SJCRH30 (cell line): ENCODE results near the gene ADAMTS16. TPM values are rescaled to one million over a fixed set of nuclear protein-coding genes. Genes with fewer than 3 reads are reported as not detected.

Source experiments
- DNase-seq, 2 experiments: peaks; one replicate each; pipeline ENCODE4 v3.0.0-alpha.2; 2015 to 2020
- H3K27ac ChIP-seq: fragments of 250-450 bp; sonication (Bioruptor Pico); 2 replicates; pipeline ENCODE4 v1.5.1; 2020; ENCODE audit warnings: mild to moderate bottlenecking, moderate library complexity
- H3K27me3 ChIP-seq: fragments of 250-450 bp; sonication (Bioruptor Pico); 2 replicates; pipeline ENCODE4 v1.5.1; 2020; ENCODE audit warnings: mild to moderate bottlenecking, moderate library complexity
- H3K36me3 ChIP-seq: fragments of 250-450 bp; sonication (Bioruptor Pico); 2 replicates; pipeline ENCODE4 v1.5.1; 2020; ENCODE audit warnings: mild to moderate bottlenecking, moderate library complexity
- H3K4me1 ChIP-seq: fragments of 250-450 bp; sonication (Bioruptor Pico); 2 replicates; pipeline ENCODE4 v1.5.1; 2020; ENCODE audit warnings: mild to moderate bottlenecking, moderate library complexity
- H3K4me3 ChIP-seq: fragments of 250-450 bp; sonication (Bioruptor Pico); 2 replicates; pipeline ENCODE4 v1.5.1; 2020; ENCODE audit warnings: mild to moderate bottlenecking, moderate library complexity
- H3K9me3 ChIP-seq: fragments of 250-450 bp; sonication (Bioruptor Pico); replicated peaks from 2 replicates; pipeline ENCODE4 v1.5.1; 2020; ENCODE audit warnings: mild to moderate bottlenecking, moderate library complexity
- total RNA-seq: library from RNA; depleted of rRNA; stranded (reverse); fragments of >200 nt; shearing (Covaris generic); gene quantifications from 2 replicates; pipeline ENCODE4 v1.2.3, GENCODE V29; 2014

Gene ADAMTS16
- total RNA-seq, 1 experiment from 2014 or later: 0.71 TPM

DNA sequence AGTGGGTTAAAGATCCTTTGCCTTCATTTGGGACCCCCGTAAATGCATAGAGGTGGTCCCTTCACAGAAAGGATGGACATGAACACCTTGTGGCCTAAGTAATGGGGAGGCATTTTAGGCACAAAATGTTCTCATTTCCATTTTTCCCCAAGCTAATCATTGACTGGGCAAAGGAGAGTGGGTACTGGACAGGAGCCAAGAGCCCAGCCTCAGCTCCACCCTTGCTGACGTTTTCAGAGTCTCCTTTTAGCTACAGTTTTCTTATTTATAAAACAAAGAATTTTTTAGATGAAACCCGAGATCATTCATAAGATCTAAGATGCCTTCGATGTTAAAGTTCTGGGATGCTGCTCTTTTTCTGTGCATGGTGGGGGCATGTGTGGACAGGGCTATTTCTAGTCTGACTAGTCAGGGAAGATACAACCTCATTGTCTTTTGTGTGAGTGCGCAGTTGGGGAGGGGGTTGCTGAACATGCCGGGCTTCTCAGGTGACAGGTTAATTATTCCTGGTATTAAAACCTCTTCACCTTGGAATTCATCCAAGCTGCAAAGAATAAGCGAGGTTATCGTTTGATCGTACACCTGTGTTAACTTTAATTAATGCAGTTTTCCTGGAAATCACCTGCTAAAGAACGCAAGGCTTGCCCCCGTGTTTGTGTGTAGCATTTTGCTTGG, 48.4 kb downstream of the ADAMTS16 start:
- H3K27ac ChIP-seq: no peak overlapping the region
- no peaks in the 10 kb centered on the region for H3K4me1 ChIP-seq
- no peaks in the 10 kb centered on the region for H3K27me3 ChIP-seq
- no peaks in the 10 kb centered on the region for H3K9me3 ChIP-seq
- no peak overlapping the region for H3K4me3 ChIP-seq
- H3K36me3 ChIP-seq: no peaks in the 10 kb centered on the region
- no peak for DNase-seq

DNA sequence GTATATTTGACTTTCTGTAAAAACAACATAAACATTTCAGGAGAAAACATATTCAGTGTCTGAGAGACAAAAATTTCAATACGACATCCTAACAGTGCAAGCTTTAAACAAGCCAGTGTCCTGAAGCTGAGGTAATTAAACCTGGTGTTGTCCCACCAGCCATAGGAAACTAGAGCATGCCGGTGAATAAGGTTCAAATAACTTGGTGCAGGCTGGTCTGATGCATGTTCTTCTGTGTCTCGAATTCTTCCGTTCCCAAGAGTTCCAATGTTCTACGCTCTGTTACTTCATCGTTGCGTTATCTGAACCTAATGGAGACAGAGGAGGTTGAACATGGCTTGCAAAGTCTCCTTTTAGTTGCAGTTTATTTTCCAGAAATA, 48.9 kb downstream of the ADAMTS16 start:
- H3K4me3 ChIP-seq: no peak overlapping the region
- no peaks in the 10 kb centered on the region for H3K36me3 ChIP-seq
- no peak overlapping the region for H3K27ac ChIP-seq
- no peaks in the 10 kb centered on the region for H3K27me3 ChIP-seq
- H3K4me1 ChIP-seq: no peaks in the 10 kb centered on the region
- no peak for DNase-seq
- H3K9me3 ChIP-seq: no peaks in the 10 kb centered on the region

DNA sequence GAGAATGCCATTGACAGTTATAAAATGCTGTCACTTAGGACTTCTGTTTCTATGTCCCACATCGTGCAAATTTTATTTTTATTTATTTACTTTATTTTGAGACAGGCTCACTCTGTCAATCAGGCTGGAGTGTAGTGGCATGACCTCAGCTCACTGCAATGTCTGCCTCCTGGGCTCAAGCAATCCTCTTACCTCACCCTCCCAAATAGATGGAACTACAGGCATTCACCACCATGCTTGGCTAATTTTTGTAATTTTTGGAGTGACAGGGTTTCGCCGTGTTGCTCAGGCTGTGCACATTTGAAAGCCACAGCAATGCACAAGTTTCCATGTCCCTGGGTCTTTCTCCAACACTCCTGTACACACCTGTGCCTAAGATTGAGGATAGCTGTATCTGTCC, 51.8 kb downstream of the ADAMTS16 start:
- Histone ChIP-seq H3K27ac (no peak overlapping the region), H3K4me1 (no peaks in the 10 kb centered on the region), H3K27me3 (no peaks in the 10 kb centered on the region), H3K9me3 (no peaks in the 10 kb centered on the region), H3K4me3 (no peak overlapping the region), H3K36me3 (no peaks in the 10 kb centered on the region)
- no peak for DNase-seq

DNA sequence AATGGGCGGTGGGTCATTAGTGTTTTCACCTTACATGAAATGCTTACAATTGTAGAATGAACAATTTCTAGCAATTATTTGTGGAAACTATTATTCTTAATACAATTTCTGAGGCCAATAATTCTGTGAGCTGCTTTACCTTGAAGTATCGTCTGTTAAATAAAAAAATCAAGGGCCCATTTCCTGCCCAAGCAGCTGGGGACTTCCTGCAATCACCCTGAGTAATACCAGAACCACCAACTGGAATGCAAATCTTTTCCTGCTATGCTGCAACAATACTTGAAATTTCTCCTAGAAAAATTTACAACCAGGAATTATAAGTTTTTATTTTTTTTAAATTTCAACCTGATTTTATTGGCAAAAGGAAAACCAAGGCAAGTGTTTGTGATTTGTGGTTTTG, 52.6 kb downstream of the ADAMTS16 start:
- Histone ChIP-seq H3K4me3 (no peak overlapping the region), H3K36me3 (no peaks in the 10 kb centered on the region), H3K9me3 (no peaks in the 10 kb centered on the region), H3K27me3 (no peaks in the 10 kb centered on the region), H3K4me1 (no peaks in the 10 kb centered on the region), H3K27ac (no peak overlapping the region)
- DNase-seq: no peak

DNA sequence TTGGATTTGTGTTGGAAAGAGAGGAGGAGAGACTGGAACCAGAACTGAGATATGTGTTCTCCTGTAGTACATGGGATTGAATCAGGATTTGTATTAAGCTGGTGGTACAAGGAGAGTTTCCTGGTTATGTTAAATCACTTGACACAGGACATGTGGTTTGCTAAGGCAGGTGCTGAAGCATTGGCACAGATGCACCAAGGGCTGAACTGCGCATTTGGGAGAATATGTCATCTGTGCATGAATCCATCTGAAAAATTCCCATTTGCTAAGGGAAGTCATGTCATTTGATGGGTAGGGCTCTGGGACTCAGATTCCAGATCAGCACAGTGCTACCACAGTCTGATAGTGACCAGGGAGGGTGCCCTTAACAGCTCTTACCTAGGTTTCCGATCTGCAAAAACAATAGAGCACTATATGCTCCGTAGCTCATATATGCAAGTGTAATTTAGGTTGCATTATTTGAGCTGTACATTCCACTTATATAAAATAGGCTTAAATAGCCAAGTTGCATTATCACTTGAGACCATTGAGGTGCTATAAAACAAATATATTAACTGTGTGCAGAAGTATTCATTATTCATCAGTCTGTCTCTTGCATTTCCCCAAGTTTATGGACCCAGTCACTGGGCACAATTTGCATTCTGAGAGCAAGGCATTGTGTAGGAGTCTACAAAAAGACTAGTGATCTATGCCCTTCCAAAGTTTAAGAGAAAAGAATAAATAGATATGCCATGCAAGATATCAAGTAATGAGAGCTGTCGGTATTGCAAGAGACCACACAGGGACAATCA, 55.2 kb downstream of the ADAMTS16 start:
- peak in 1 of 2 experiments; percentile 38 for DNase-seq
- no peak overlapping the region for H3K27ac ChIP-seq
- H3K36me3 ChIP-seq: no peaks in the 10 kb centered on the region

DNA sequence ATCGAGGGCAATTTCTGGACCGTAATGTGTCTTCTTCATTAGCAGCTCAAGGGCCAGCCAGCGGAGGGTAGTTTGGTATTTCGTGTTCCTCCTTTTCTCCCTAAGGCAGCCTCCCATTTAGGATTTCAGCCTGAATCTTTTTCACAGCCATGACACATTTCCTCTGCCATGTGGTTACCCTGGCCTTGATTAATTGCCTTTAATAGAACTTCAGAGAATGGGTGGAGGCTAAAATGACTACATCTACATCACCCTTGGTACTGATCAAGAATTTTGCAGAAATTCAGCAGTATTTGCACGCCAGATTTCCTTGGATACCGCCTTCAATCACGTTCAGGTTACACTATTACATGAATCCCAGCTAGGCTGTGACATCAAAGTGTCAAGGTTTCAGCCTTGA, 58.0 kb downstream of the ADAMTS16 start:
- Histone ChIP-seq H3K9me3 (no peaks in the 10 kb centered on the region), H3K4me1 (no peaks in the 10 kb centered on the region), H3K27ac (no peak overlapping the region), H3K4me3 (no peak overlapping the region), H3K27me3 (no peaks in the 10 kb centered on the region), H3K36me3 (no peaks in the 10 kb centered on the region)
- DNase-seq: no peak

More for the DNA sequence above, 55.2 kb downstream of the ADAMTS16 start:
- no peaks in the 10 kb centered on the region for H3K4me1 ChIP-seq
- no peaks in the 10 kb centered on the region for H3K9me3 ChIP-seq
- no peaks in the 10 kb centered on the region for H3K27me3 ChIP-seq
- H3K4me3 ChIP-seq: no peak overlapping the region

DNA sequence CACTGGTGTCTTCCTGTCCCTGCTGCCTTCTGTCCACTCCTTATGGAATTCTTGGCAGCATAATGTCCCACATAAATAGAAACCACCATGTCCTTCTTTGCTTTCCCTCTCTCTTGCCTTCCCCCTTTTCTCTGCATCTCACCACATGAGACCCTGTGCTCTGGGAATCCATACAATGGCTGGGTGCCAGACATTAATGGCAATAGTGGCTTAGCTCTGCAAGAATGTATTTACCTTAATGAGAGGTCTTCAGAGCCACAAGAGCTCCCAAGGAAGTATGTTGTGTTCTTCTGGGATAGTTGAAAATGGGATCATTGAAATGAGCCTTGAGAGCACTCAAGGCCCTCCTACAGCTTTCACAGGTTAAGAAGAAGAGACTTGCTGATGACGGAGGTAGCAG, 58.7 kb downstream of the ADAMTS16 start:
- H3K9me3 ChIP-seq: no peaks in the 10 kb centered on the region
- no peak overlapping the region for H3K27ac ChIP-seq
- no peak overlapping the region for H3K4me3 ChIP-seq
- H3K36me3 ChIP-seq: no peaks in the 10 kb centered on the region
- no peaks in the 10 kb centered on the region for H3K27me3 ChIP-seq
- no peaks in the 10 kb centered on the region for H3K4me1 ChIP-seq
- DNase-seq: no peak

DNA sequence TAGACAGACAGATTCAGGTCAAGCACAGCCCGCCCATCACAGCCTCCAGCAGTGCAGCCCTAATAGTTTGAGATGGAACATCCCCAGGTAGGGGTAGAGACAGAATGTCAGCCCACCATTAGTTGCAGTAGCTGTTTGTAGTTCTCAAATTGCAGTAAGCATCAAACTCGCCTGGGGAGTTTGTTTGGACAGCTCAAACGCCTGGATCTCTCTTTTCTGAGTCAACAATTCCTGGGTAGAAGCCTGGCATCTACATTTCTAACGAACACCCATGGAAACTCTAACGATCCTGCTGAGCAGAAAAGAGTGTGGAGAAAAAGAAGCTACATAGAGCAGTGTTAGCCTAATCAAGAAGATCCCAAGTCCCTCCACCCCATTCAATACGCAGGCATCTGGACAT, 59.4 kb downstream of the ADAMTS16 start:
- DNase-seq: no peak

DNA sequence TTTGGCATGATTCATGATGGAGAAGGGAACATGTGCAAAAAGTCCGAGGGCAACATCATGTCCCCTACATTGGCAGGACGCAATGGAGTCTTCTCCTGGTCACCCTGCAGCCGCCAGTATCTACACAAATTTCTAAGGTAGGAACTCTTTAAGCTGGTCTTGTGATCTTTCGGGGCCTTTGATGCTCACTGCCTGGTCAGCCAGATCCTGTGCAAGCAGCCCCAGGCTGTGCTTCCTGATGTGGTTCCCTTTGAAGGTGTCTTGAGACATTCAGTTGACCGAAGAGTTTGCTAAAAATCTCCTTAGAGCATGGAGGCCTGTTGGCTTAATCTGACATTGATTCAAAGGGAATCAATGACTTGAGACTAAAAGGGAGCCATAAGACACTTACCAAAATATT, 60.0 kb downstream of the ADAMTS16 start:
- Histone ChIP-seq H3K27me3 (no peaks in the 10 kb centered on the region), H3K27ac (no peak overlapping the region), H3K4me3 (no peak overlapping the region), H3K36me3 (no peaks in the 10 kb centered on the region), H3K4me1 (no peaks in the 10 kb centered on the region), H3K9me3 (no peaks in the 10 kb centered on the region)
- DNase-seq: no peak

More for the DNA sequence above, 59.4 kb downstream of the ADAMTS16 start:
- no peaks in the 10 kb centered on the region for H3K27me3 ChIP-seq
- no peak overlapping the region for H3K4me3 ChIP-seq
- no peak overlapping the region for H3K27ac ChIP-seq
- H3K36me3 ChIP-seq: no peaks in the 10 kb centered on the region
- no peaks in the 10 kb centered on the region for H3K9me3 ChIP-seq
- no peaks in the 10 kb centered on the region for H3K4me1 ChIP-seq

DNA sequence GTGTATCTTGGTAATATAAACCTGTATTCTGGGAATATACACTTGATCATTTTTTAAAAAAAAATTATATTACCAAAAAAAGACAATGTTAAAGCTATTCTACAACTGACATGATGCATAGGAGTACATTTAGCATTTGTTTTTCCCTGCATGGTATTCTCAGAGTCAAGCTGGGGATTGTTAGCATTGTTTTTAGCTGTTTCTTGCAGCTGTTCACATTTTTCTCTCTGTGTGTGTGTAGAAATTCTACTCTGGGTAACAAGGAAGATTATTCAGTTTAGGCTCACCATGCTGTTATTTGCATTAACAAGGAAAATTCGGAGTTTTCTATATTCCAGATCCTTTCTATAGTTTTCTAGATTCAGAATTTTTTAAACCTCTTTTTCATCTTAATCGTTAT, 62.2 kb downstream of the ADAMTS16 start:
- peak in 1 of 2 experiments; percentile 16 for DNase-seq
- Histone ChIP-seq H3K27me3 (no peaks in the 10 kb centered on the region), H3K4me3 (no peak overlapping the region), H3K27ac (no peak overlapping the region), H3K36me3 (no peaks in the 10 kb centered on the region), H3K4me1 (no peaks in the 10 kb centered on the region), H3K9me3 (no peaks in the 10 kb centered on the region)

DNA sequence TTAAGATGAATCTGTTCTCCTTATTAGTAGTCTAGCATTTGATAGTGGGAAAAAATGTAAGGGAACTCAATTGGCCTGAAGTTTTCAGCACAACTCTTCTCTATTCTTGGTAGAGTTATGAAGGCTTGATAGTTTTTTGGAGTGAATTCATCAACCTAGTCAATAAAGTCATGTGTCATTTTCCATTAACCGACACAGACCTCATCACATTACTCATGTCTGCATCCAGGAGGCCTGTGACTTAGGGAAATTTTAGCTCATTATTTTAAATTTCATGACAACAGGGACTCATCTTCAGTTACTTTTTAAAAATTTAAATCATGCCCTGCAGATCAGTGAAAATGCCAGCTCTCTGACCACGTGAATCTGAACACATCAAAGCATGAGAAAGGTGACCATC, 63.3 kb downstream of the ADAMTS16 start:
- Histone ChIP-seq H3K27me3 (no peaks in the 10 kb centered on the region), H3K27ac (no peak overlapping the region), H3K4me1 (no peaks in the 10 kb centered on the region), H3K4me3 (no peak overlapping the region), H3K9me3 (no peaks in the 10 kb centered on the region), H3K36me3 (no peaks in the 10 kb centered on the region)
- DNase-seq: no peak

DNA sequence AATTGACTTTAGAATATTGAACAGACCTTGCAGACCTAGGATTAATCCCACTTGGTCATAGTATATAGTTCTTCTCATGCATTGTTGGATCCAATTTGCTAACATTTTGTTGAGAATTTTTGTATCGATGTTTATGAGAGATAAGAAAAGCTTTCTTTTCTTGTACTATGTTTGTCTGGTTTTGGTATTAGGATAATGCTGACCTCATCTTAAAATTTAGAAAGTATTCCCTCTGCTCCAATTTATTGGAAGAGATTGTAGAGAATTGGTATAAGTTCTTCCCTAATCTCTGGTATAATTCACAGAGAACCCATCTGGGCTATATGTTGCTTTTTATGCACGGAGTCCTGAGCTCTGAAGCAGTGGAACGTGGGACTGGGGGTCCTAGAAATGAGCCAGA, 67.7 kb downstream of the ADAMTS16 start:
- no peaks in the 10 kb centered on the region for H3K4me1 ChIP-seq
- H3K27me3 ChIP-seq: no peaks in the 10 kb centered on the region
- no peak overlapping the region for H3K4me3 ChIP-seq
- H3K36me3 ChIP-seq: no peaks in the 10 kb centered on the region
- H3K27ac ChIP-seq: no peak overlapping the region
- no peaks in the 10 kb centered on the region for H3K9me3 ChIP-seq
- no peak for DNase-seq

DNA sequence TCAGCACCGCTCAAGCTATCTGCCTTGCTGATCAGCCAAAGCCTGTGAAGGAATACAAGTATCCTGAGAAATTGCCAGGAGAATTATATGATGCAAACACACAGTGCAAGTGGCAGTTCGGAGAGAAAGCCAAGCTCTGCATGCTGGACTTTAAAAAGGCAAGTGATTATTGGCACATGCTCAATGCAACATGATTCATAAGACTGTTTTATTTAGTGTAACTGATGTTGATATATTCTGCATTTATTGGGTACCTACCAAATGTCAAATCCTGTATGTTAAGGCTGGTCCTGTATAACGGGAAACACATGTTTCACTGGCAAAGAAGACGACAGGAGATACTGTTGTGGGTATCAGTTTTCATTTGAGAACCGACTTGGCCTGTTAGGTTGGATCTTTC, 69.0 kb downstream of the ADAMTS16 start:
- no peak overlapping the region for H3K27ac ChIP-seq
- no peaks in the 10 kb centered on the region for H3K36me3 ChIP-seq
- no peak for DNase-seq
- no peaks in the 10 kb centered on the region for H3K4me1 ChIP-seq
- no peak overlapping the region for H3K4me3 ChIP-seq
- no peaks in the 10 kb centered on the region for H3K27me3 ChIP-seq
- H3K9me3 ChIP-seq: no peaks in the 10 kb centered on the region

DNA sequence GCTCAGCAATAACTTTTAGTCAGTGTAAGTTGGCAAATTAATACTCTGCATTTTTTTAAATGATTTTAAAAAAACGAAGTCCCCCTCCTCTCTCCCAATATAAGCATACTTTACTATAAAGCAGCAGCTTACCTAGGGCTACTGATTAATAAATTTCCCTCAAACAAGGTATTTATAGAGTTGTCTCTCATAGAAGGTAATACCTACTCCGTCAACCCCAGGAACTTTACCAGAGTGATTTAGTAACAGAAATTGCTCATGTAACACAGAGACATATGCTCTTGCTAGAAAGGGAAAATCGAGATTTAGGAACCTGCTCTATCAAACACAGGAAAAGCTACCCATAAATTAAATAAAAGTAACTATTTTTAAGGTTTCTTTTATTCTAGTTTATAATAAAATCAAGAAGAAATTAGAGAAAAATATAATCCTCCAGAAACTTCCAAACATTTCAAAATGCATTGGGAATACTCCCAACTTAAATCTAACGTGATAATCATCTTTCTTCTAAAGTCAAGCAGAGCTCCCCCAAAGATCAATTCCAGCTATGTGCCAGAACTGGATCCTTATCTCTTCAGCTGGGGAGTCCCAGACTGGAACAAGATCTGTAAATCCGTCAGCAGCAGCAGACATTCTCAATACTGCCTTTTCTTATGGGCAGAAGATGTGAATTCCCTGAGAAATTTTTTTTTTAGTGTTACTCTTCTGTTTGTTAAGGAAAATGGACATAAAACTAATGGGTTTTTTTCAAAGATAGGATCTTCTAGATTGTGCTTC, 69.6 kb downstream of the ADAMTS16 start:
- Histone ChIP-seq H3K36me3 (no peaks in the 10 kb centered on the region), H3K4me1 (no peaks in the 10 kb centered on the region), H3K9me3 (no peaks in the 10 kb centered on the region), H3K27ac (no peak overlapping the region), H3K4me3 (no peak overlapping the region), H3K27me3 (no peaks in the 10 kb centered on the region)
- DNase-seq: no peak

DNA sequence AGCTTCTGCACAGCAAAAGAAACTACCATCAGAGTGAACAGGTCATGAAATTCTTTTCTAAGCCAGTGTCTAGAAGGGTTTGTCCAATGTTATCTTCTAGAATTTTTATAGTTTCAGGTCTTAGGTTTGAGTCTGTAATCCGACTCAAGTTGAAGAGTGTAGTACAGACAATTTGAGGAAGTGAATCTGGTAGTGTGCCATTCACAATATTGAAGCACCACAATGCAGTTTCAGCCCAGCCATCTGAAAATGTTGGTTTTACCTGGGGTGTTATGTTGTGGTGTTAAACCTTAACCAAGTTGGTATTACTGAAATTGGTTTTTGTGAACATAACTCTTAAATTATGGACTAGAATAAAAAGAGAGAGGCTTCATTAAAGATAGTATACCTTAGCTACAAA, 77.2 kb downstream of the ADAMTS16 start:
- no peaks in the 10 kb centered on the region for H3K4me1 ChIP-seq
- no peaks in the 10 kb centered on the region for H3K36me3 ChIP-seq
- no peak overlapping the region for H3K27ac ChIP-seq
- H3K9me3 ChIP-seq: no peaks in the 10 kb centered on the region
- no peaks in the 10 kb centered on the region for H3K27me3 ChIP-seq
- no peak for DNase-seq
- no peak overlapping the region for H3K4me3 ChIP-seq
